ENCODE results near the gene CLEC20A. TPM values are rescaled to one million over a fixed set of nuclear protein-coding genes. Genes with fewer than 3 reads are reported as not detected.

CLEC20A gene
- total and polyA plus RNA-seq, 9 of the 15 experiments (the other 6 are each of a cell fraction or from before 2014, with no cell fraction given), result not detected

- Histone ChIP-seq H3K27ac (ENCODE audit: extremely low read depth, low read depth, low read length) (no peak overlapping the region), H3K27me3 (ENCODE audit: control insufficient read depth in 2 of 2, insufficient read depth in 2 of 2, low read length in 2 of 2) (peaks cover 5 to 32% of the 10 kb centered on the region in 2 experiments; a peak in 3 of 5 replicates), H3K9me3 (replicated peaks; ENCODE audit: control insufficient read depth, insufficient read depth, low read depth, low read length) (no peaks in the 10 kb centered on the region), H3K4me2 (ENCODE audit: insufficient read depth, low read length) (no peak overlapping the region), H3K9ac (ENCODE audit: insufficient read depth in 1 of 2, low read depth in 2 of 2, low read length in 2 of 2) (no peak overlapping the region), H4K20me1 (replicated peaks; ENCODE audit: control insufficient read depth, insufficient read depth, low read length) (no peaks in the 10 kb centered on the region), H3K9me1 (ENCODE audit: control insufficient read depth, insufficient read depth, low read length) (no peaks in the 10 kb centered on the region), H3K36me3 (ENCODE audit: control insufficient read depth, insufficient read depth, low read length) (no peaks in the 10 kb centered on the region), H3K4me3 (no peak overlapping the region), H3K79me2 (ENCODE audit: control insufficient read depth, insufficient read depth, low read length) (no peaks in the 10 kb centered on the region), H3K4me1 (replicated peaks in 1 of 2; ENCODE audit: control insufficient read depth in 2 of 2, insufficient read depth in 2 of 2, low read length in 2 of 2) (no peaks in the 10 kb centered on the region; a peak in 1 of 5 replicates), H2AFZ (ENCODE audit: low read depth, low read length) (no peak overlapping the region)
- no peak for DNase-seq (ENCODE audit: extremely low read depth in 1 of 4, low spot score in 3 of 4)
- POLR2A ChIA-PET, result interaction anchor here (0.6 kb wide), 1 partner anchor 132 kb away, joined by 3 read pairs; no protein-coding TSS in a partner anchor
- 3% methylated on average over 3 of the region's 3 CpGs for WGBS (ENCODE audit: insufficient coverage, low coverage, missing lambda C conversion rate)
- BruUV-seq (replicated peaks), result no TSS peak
- TF ChIP-seq SMARCA5 (IDR thresholded peaks at IDR 0.05), result no peak
- no peak for TF ChIP-seq ATF4 (CRISPR knock-in tag; IDR thresholded peaks at IDR 0.05)
- TF ChIP-seq SUPT5H (IDR thresholded peaks at IDR 0.05), result no peak
- TF ChIP-seq MTA2 (IDR thresholded peaks at IDR 0.05; ENCODE audit: low read depth), result no peak
- TF ChIP-seq NFXL1 (CRISPR knock-in tag; IDR thresholded peaks at IDR 0.05), result no peak
- TF ChIP-seq HES1 (IDR thresholded peaks at IDR 0.05; ENCODE audit: low read depth), result no peak
- no peak for TF ChIP-seq MECOM (CRISPR knock-in tag; IDR thresholded peaks at IDR 0.05)
- TF ChIP-seq PHF8 (IDR thresholded peaks at IDR 0.05; ENCODE audit: borderline replicate concordance, low read length), result no peak
- no peak for TF ChIP-seq SMAD1 (IDR thresholded peaks at IDR 0.05; ENCODE audit: low read depth, low read length, partially characterized antibody)
- TF ChIP-seq ZKSCAN3 (CRISPR knock-in tag; IDR thresholded peaks at IDR 0.05), result no peak
- TF ChIP-seq SNIP1 (IDR thresholded peaks at IDR 0.05; ENCODE audit: low read depth), result no peak
- no peak for TF ChIP-seq NR2C1 (IDR thresholded peaks at IDR 0.05)
- no peak for TF ChIP-seq NR2C1 (tag; IDR thresholded peaks at IDR 0.05)
- no peak for TF ChIP-seq ZNF449 (CRISPR knock-in tag; IDR thresholded peaks at IDR 0.05)
- TF ChIP-seq SRSF7 (optimal IDR thresholded peaks at IDR 0.05; ENCODE audit: low read depth, low read length), result no peak
- TF ChIP-seq FOXJ2 (tag; IDR thresholded peaks at IDR 0.05), result no peak
- TF ChIP-seq DLX4 (CRISPR knock-in tag; IDR thresholded peaks at IDR 0.05), result no peak
- no peak for TF ChIP-seq MTA3 (IDR thresholded peaks at IDR 0.05; ENCODE audit: borderline replicate concordance)
- no peak for TF ChIP-seq POLR3G (IDR thresholded peaks at IDR 0.05; ENCODE audit: extremely low read depth, insufficient read length, insufficient replicate concordance)
- TF ChIP-seq CBFB (CRISPR knock-in tag; IDR thresholded peaks at IDR 0.05), result no peak
- intact Hi-C loops (cut with micrococcal nuclease) (no loop called here), in situ Hi-C loops (cut with MboI) (no loop called here)
- CTCF ChIA-PET (ENCODE audit: low intra/inter-chr PET ratio), result no interaction called here
- no peak for ATAC-seq
- FAIRE-seq, result no peak
Observed at GRCh38 chr1:178484698-178485225, 12.0 kb downstream of the CLEC20A start.

All from K562 (cell line).